ENCODE data around the gene COL18A1.

GRCh38 chr21:45476582-45476981 is 71.6 kb downstream of the COL18A1 start:
- TF ChIP-seq MAX (IDR thresholded peaks at IDR 0.05): no peak
- no peak for TF ChIP-seq SREBF2 (IDR thresholded peaks at IDR 0.05)
- no peak for TF ChIP-seq RAD21 (conservative IDR thresholded peaks at IDR 0.05 in 1 of 2, IDR thresholded peaks at IDR 0.05 in 1 of 2)
- no peak for TF ChIP-seq BCL3 (IDR thresholded peaks at IDR 0.05)
- TF ChIP-seq CTCF (IDR thresholded peaks at IDR 0.05): no peak
- TF ChIP-seq HDAC2 (IDR thresholded peaks at IDR 0.05): no peak
- no peak for TF ChIP-seq ZC3H11A (IDR thresholded peaks at IDR 0.05)

Data from A549 (cell line).